ENCODE measurements around the gene CCDC88C. TPM values are rescaled to one million over a fixed set of nuclear protein-coding genes. Genes with fewer than 3 reads are reported as not detected.

Gene CCDC88C
- total and polyA plus RNA-seq, 4 donors: 16.5 to 66.0 (median 32.1) TPM

GRCh38 chr14:91324606-91325575 is 92.7 kb downstream of the CCDC88C start:
- H3K4me3 ChIP-seq: no peak overlapping the region
- H3K9me3 ChIP-seq (ENCODE audit: control insufficient read depth in 4 of 4, insufficient read depth in 3 of 4, low read length in 3 of 4): no peaks in the 10 kb centered on the region
- no peak for TF ChIP-seq CTCF (IDR thresholded peaks at IDR 0.05; ENCODE audit: control extremely low read depth, extremely low read depth)
- peak overlapping the region; percentile 22 to 47 for H3K27ac ChIP-seq (ENCODE audit: low read depth in 1 of 2, low read length in 1 of 2)
- no peak overlapping the region for H3K9ac ChIP-seq (ENCODE audit: insufficient read depth in 1 of 2, low read length in 2 of 2)
- peaks cover 0 to 45% (median 23%) of the 10 kb centered on the region in 5 donors for H3K4me1 ChIP-seq (ENCODE audit: control insufficient read depth in 5 of 5, insufficient read depth in 5 of 5, low read length in 5 of 5)
- 63 to 67% methylated on average over 20 of the region's 20 CpGs for WGBS, 2 donors
- DNase-seq: peak; percentile 72 to 87 (median 81)
- H3K36me3 ChIP-seq (ENCODE audit: control insufficient read depth in 4 of 4, insufficient read depth in 4 of 4, low read length in 4 of 4): peaks cover 0 to 9% (median 0%) of the 10 kb centered on the region in 4 donors
- H3K27me3 ChIP-seq (ENCODE audit: control insufficient read depth in 3 of 3, insufficient read depth in 3 of 3, low read length in 2 of 3): no peaks in the 10 kb centered on the region
- no peak for ATAC-seq (ENCODE audit: insufficient read depth, low FRiP score)

DNA sequence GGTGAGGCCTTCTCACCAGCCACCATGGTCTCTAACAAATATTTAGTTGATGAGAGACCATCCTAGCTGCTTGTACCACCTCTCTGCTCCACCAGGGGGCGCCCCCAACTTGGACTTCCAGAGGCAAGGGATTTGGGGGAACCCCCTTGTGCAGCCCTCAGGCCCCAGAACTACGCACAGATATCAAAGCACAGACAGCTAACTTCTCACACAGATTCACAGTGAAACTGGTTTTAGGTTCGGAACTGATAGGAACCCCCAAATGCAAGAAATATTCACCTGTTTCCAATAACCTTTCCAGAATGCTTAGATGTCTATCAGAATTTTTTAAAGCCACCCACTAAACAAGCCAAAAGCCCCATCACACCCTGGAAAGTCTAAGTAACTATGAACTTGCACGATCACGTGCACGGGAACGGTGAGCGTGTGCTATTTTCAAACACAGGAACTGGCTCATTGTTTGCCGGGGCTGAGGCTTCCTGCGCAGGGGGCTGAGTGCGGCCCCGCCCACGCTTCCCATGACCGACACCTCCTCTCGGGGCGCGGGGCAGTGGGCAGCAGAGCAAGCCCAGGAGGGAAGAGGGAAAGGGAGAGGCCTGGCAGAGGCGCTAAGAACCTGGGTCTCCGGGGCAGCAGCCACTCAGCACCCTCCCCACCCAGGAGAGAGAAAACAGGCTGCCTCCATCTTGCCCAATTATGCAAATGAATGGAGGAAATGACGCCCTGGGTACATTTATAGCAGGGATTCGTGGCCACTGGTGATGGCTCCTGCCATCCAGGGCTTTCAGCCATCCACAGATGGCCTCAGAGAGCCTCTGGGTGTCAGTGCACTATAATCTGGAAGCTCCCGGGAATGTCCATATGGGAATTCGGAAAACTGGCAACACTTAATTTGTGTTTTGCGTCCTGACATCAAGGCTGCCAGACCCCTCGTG is 93.7 kb downstream of the CCDC88C start:
- TF ChIP-seq CTCF (IDR thresholded peaks at IDR 0.05; ENCODE audit: control extremely low read depth, extremely low read depth): peak; percentile 89
- Histone ChIP-seq H3K36me3 (ENCODE audit: control insufficient read depth in 4 of 4, insufficient read depth in 4 of 4, low read length in 4 of 4) (peaks cover 0 to 9% (median 0%) of the 10 kb centered on the region in 4 donors), H3K27me3 (ENCODE audit: control insufficient read depth in 3 of 3, insufficient read depth in 3 of 3, low read length in 2 of 3) (no peaks in the 10 kb centered on the region), H3K9me3 (ENCODE audit: control insufficient read depth in 4 of 4, insufficient read depth in 3 of 4, low read length in 3 of 4) (no peaks in the 10 kb centered on the region), H3K4me3 (no peak overlapping the region), H3K9ac (ENCODE audit: insufficient read depth in 1 of 2, low read length in 2 of 2) (no peak overlapping the region), H3K27ac (ENCODE audit: low read depth in 1 of 2, low read length in 1 of 2) (peak overlapping the region; percentile 22 to 67), H3K4me1 (ENCODE audit: control insufficient read depth in 5 of 5, insufficient read depth in 5 of 5, low read length in 5 of 5) (peaks cover 0 to 45% (median 20%) of the 10 kb centered on the region in 5 donors)
- 15 to 23% methylated on average over 25 of the region's 25 CpGs for WGBS, 2 donors
- ATAC-seq (ENCODE audit: insufficient read depth, low FRiP score) (peak; percentile 71), DNase-seq (peak; percentile 85 to 88 (median 86))

DNA sequence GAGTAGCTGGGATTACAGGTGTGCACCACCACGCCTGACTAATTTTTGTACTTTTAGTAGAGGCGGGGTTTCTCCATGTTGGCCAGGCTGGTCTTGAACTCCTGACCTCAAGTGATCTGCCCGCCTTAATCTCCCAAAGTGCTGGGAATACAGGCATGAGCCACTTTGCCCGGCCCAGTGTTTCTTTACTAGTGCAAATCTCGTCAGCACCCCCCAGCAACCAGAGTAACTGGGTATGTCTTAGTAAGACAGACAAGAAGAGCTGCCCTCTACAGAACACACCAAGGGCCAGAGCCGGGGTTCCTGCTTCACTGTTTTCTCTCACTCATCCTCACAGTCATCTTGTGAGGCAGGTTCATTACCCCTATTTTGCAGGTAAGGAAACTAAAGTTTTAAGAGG is 94.6 kb downstream of the CCDC88C start:
- H3K9me3 ChIP-seq (ENCODE audit: control insufficient read depth in 4 of 4, insufficient read depth in 3 of 4, low read length in 3 of 4): no peaks in the 10 kb centered on the region
- 94% methylated on average over 6 of the region's 6 CpGs for WGBS, 2 donors
- DNase-seq: no peak
- peaks cover 0 to 45% (median 20%) of the 10 kb centered on the region in 5 donors for H3K4me1 ChIP-seq (ENCODE audit: control insufficient read depth in 5 of 5, insufficient read depth in 5 of 5, low read length in 5 of 5)
- TF ChIP-seq CTCF (IDR thresholded peaks at IDR 0.05; ENCODE audit: control extremely low read depth, extremely low read depth): no peak
- no peak overlapping the region for H3K9ac ChIP-seq (ENCODE audit: insufficient read depth in 1 of 2, low read length in 2 of 2)
- H3K36me3 ChIP-seq (ENCODE audit: control insufficient read depth in 4 of 4, insufficient read depth in 4 of 4, low read length in 4 of 4): peaks cover 0 to 9% (median 0%) of the 10 kb centered on the region in 4 donors
- no peak overlapping the region for H3K4me3 ChIP-seq
- H3K27me3 ChIP-seq (ENCODE audit: control insufficient read depth in 3 of 3, insufficient read depth in 3 of 3, low read length in 2 of 3): no peaks in the 10 kb centered on the region
- peak overlapping the region; percentile 49 to 67 for H3K27ac ChIP-seq (ENCODE audit: low read depth in 1 of 2, low read length in 1 of 2)
- no peak for ATAC-seq (ENCODE audit: insufficient read depth, low FRiP score)

Data from lung (tissue), 12 donors.